ENCODE measurements around the gene HNRNPL.
"Not testable (repeated sequence)": the region's sequence is repeated elsewhere in the genome, so short reads cannot be mapped to it uniquely, and the experiment has no call there.

The HNRNPL gene

GRCh38 chr19:38869160-38869835 lies 19.5 kb upstream of the HNRNPL start:
- DNase-seq, result peak; percentile 73

- no peak for DNase-seq
Observed at GRCh38 chr19:38868551-38868950, 18.8 kb upstream of the HNRNPL start.

DNA sequence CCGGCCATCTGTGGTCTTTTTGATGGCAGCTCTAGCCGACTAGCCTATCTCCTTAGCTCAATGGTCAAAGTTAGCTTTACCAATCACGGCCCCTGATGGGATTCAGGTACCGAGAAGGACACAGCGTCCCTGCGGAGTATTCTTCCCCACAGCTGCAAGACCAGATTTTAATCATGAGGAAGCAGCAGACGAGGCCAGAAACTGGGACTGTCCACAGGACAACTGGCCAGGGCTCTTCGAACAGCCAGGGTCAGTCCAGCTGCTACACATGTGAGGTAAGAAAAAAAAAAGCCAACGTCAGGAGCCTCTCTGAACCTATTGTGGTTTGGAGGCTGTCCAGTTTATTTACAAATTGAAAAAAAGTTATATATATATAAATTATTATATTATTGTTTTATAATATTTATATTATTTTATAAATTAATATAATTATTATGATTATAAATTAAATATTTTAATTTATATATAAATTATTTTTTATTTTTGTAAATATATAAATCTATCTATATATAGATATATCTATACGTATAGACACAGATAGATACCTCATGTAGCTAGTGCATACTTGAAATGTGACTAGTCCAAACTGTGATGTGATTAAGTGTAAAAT lies 17.5 kb upstream of the HNRNPL start:
- no peak for DNase-seq

GRCh38 chr19:38862321-38863059 lies 12.7 kb upstream of the HNRNPL start:
- no peak for DNase-seq

DNA sequence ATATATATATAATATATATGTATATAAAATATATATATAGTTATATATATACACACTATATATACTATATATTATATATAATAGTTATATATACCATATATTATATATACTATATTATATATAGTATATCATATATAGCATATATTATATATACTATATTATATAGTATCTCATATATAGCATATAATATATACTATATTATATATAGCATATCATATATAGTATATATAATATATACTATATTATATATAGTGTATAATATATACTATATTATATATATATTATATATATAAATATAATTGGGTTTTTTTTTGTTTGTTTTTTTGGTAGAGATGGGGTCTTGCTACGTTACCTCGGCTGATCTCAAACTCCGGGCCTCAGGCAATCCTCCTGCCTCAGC lies 11.6 kb upstream of the HNRNPL start:
- DNase-seq, result no peak

- not testable (repeated sequence) for DNase-seq
Observed at GRCh38 chr19:38859631-38860204, 9.9 kb upstream of the HNRNPL start.

DNA sequence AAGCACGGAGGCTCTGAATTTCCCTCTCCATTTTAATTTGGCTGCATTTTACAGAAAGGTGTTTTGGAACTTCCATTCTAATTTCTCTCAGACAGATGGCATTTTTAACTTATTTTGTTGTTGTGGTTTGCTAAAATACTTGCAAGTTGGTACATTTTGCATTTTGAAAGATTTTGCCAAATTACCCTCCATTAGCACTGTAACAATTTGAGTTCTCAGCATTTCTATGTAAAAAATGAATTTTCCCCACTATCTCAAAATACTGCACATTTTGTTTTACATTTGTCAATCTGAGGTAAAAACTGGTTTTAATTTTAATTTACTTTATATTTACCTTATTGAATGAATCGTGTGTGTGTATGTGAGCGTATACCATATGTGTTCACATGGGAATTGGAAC lies 7.0 kb upstream of the HNRNPL start:
- DNase-seq, result no peak

DNA sequence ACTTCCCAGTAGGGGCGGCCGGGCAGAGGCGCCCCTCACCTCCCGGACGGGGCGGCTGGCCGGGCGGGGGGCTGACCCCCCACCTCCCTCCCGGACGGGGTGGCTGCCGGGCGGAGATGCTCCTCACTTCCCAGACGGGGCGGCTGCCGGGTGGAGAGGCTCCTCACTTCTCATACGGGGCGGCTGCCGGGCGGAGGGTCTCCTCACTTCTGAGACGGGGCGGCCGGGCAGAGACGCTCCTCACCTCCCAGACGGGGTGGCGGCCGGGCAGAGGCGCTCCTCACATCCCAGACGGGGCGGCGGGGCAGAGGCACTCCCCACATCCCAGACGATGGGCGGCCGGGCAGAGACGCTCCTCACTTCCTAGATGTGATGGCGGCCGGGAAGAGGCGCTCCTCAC lies 6.0 kb upstream of the HNRNPL start:
- not testable (repeated sequence) for DNase-seq

GRCh38 chr19:38854961-38855360 lies 5.2 kb upstream of the HNRNPL start:
- not testable (repeated sequence) for DNase-seq

DNA sequence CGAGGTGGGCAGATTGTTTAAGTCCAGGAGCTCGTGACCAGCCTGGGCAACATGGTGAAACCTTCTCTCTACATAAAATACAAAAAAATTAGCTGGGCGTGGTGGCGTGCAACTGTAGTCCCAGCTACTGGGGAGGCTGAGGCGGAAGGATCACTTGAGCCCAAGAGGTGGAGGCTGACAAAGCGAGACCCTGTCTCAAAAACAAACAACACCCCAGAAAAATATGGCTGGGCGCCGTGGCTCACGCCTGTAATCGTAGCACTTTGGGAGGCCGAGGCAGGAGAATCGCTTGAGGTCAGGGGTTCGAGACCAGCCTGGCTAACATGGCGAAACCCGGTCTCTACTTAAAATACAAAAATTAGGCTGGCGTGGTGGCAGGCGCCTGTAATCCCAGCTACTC lies 3.4 kb upstream of the HNRNPL start:
- no peak for DNase-seq

DNA sequence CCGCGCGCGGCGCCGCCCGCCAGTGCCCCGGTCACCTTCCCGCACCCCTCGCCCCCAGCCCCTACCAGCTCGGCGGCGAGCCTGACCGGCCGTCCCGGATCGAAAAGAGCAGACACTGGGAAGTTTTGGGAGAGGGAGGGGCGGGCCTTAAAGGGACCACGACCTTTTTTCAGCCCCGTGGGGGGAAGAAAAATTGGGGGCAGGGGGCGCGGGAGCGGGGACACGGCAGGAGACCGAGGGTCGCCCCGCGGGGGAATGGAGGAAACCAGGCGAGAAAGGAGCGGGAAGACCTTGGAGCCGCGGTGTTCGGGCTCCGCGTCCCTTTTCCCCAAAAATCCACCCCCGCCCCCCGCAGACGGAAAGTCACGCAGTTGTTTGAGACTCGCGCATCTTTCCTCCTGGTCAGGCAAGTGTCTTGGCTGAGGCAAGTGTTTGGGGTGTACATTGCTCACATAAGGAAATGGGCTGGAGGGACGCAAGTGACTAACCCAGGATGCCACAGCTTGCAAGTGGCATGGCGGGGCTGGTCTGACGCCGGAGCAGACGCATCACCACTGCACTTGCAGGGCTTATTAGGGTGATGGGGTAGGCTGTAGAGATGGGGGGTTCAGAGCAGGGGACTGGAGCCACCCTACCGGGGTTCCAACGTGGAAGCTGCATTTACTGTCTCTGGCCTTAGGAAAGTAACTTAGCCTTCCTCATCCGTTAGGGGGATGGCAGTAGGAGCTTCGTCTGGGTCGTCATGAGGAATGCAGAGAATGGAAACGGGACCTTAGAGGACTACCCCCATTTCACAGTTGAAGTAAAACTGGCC lies 2.7 kb upstream of the HNRNPL start:
- DNase-seq, result peak; percentile 85

DNA sequence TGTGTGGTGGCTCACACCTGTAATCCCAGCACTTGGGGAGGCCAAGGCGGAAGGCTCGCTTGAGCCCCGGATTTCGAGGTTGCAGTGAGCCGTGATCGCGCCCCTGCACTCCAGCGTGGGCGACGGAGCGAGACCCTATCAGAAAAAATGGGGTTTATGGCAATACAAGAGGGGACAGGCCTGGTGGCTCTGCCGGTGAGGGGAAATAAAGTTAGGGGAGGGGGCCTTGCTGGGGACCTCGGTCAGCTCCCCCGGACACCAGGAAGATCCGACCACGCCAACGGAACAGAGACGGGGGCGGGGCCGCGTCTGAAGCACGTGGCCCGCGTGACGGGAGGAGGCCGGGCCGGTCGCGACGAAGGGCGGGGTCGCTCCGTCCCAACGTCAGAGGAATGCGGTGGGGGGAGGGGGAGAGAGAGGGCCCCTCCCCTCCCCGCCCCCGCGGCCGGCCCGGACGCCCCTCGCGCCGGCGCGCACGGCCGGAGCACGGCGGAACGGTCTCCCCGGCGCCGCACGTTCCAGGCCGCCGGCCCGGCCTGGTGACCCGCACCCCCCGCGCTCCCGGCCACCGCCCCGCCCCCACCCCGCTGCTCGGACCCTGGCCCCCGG lies 1.9 kb upstream of the HNRNPL start:
- DNase-seq, result peak; percentile 96

DNA sequence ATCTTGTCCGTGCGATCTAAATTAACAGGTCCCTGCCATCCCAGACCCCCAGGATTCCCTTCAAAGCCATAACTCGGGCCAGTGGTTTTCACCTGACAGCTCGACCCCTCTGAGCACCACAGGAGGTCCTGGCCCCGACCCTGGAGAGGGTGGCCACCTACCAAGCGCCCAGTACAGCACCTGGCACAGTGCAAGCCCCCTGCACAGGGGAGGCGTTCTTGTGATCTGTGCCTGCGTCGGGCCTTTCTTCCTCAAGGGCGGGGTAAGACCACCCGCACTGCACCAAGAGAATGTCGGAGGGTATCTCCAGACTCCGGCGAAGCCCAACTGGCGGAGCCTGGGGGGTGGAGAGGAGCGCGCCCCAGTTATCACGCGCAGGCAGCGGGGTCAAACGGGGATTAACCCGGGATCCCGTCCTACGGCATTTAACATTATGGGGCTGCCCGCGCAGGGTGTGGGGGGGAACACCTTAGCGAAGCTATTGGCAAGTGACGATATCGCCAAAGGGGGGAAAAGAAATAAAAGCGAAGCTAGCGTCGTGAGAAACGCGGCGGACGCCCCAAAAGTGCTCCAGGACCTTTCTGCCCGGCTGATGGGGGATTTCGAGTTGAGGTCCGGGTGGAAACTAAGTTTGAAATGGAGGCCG lies 1.3 kb upstream of the HNRNPL start:
- DNase-seq, result peak; percentile 79

DNA sequence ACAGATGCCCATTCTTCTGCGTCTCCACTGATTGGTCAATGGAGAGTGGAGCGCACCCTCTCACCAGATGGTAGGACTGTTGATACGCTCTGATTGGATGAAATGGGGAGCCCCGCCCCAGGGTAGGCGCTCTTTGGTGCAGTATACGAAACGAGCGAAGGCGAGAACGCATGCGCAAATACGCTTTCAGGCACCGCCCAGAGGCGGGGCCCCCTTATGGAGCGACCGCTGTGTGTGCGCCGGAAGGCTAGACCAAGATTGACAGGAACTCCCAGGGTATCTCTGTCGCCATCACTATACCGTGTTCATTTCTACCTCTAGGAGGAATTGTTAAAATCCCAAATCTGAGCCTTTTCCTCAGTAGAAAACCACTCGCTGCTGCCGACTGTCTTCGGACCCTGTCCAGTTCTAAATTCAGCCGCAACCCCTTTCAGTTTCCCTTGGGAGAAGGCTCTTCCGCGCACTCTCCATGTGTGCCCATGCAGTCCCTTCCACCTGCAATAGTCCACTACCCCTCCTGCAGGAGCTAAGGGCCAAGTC lies 720 bp upstream of the HNRNPL start:
- peak; percentile 99 for DNase-seq

DNA sequence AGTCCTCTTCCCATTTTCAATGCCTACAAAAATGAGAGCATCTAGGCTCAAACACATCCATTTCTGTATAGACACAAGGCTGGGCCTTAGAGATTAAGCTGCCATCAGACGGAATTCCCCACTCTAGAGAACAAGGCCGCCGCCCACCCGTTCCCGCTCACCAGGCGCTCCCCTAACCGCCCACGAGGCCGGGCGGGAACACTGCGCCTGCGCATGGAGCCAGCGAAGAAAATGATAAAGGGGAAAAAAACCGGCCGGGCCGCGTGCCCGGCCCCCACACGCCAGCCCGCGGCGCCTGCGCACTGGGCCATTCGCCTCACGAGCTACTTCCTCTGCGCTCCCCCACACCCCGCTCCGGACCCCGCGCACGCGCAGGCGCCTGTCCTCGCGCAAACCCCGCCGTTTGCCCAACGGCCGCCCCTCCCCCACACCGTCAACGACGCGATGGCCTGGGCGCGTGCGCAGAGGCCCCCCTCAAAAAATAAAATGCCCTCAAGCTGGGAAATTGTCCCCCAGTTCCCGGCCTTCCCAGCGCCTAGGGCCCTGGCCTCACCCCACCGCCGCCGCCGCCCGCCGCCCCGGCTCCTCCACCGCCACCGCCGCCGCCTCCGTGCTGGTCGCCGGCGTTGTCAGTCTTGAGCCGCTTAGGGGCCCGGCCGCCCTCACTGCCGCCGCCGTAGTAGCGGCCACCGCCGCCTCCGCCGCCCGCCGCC lies 483 bp downstream of the HNRNPL start:
- DNase-seq, result peak; percentile 99

GRCh38 chr19:38848299-38849146 lies 1.3 kb downstream of the HNRNPL start:
- no peak for DNase-seq

DNA sequence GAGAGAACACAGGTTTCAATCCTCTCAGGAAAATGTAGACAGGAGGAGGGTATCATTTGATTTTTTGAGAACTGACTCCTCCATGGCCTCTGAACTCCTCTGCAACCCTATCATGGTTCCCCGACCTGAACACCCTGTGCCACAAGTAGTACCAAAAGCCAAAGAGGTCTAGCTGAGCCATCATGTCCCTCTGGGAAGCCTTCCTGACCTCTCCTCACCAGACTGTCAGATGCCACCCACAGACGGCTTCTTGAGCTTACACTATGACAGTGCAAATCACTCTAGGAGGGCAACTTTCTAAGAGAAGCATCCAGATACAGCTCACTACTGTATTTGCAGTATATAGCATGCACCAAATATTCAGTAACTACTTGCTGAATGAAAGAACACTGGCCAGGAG lies 3.7 kb downstream of the HNRNPL start:
- no peak for DNase-seq

DNA sequence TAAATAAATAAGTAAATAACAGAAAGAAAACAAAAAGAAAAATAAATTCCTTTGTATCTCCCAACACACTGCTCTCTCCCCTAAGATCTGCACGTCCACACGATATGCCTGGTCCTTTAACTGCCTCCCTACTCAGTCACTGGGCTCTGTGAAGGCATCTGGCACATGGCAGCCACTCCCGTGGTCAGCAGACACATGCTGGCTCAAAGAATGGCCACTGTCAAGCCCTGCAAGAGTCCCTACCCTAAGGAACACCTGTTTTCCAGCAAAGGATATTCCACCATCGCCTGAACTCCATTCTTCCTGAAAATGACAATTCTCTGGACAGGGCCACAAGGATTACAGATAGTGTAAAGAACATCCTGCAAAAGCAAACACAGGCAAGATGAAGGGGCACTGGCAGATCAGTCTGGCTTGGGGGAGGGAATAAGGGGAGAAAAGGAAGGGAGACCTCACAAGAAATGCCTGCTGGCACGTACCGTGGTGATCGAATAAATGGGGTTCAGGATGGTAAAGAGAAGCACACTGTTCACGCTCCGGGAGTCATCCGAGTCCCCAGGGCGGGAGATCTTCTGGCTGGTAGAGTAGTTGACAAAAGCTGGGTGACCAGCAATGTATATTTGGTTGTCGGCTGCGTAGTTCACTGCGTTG lies 4.3 kb downstream of the HNRNPL start:
- DNase-seq, result no peak

DNA sequence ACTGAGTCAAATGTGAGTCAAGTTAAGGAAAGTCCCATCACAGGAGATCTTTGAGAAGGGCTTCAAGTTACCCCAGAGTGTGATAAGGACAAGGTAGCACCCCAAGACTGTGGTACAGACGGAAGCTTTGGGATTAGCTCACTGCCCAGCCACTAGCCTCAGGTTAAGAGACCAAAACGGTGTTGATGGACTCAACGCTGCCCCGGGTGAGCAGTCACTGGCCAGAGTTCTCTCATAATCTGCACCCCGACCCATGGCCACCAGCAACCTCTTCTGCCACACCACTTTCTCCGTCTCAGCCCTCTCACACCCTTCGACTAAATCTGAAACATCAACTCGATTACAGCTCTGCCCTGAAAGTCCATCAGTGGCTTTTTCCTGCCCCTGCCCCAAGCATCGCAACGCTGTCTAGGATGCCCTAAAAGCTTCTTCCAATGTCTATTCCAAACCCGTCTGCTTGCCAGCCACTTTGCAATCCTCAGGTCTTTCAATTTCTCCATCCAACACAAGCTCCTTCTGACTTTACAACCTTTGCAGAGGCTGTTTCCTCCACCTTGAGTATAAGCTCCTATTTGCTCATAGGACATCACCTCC lies 5.6 kb downstream of the HNRNPL start:
- DNase-seq, result no peak

Data from activated effector memory CD4-positive, alpha-beta T cell treated with anti-CD3 and anti-CD28 coated beads, Interleukin-2, amount 50 U/mL, for 16 hours (primary cell).